OCI-LY3 (cell line): ENCODE results near the gene SLC27A2.

Experiments
- CTCF ChIP-seq: fragments of 200-600, 300-600 bp; sonication (generic); IDR thresholded peaks from 2 replicates; pipeline ENCODE4 v1.5.1; 2014; ENCODE audit warnings: antibody characterized with exemption, low read length, low read depth
- EZH2phosphoT487 ChIP-seq: fragments of 200-600 bp; shearing (Covaris generic); IDR thresholded peaks from 2 replicates; pipeline ENCODE4 v1.6.1; 2018; ENCODE audit warnings: antibody characterized with exemption, mixed run types, low read depth

- TF ChIP-seq CTCF (no peak), EZH2phosphoT487 (no peak)
Observed at GRCh38 chr15:50232791-50233190, 50.8 kb downstream of the SLC27A2 start.
